ENCODE results near the gene FBXW2. TPM values are rescaled to one million over a fixed set of nuclear protein-coding genes. Genes with fewer than 3 reads are reported as not detected.

Gene FBXW2
- total RNA-seq, 1 experiment from 2014 or later = 69.6 TPM

DNA sequence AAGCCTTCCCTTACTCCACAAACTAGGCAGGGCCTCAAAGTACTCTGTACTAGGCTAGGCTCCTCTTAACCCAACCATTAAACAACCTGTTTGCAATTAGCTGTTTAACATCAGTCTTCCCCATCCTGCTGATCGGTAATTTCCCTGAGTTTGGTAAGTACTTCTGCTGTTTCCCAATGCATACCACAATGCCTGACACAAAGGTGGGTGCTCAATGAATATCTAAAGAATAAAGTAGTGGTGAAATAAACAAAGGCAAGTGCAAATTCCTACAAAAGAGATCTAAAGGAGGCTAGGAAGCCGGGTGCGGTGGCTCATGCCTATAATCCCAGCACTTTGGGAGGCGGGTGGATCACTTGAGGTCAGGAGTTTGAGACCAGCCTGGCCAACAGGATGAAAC lies 25.0 kb downstream of the FBXW2 start:
- Histone ChIP-seq H4K20me1 (ENCODE audit: insufficient read depth) (no peaks in the 10 kb centered on the region; the same call in 1 of the 2 replicates), H3K79me2 (ENCODE audit: low read depth) (no peaks in the 10 kb centered on the region), H3K9me3 (ENCODE audit: insufficient read depth, low read depth) (no peaks in the 10 kb centered on the region), H3K36me3 (ENCODE audit: low read depth) (peaks cover 26% of the 10 kb centered on the region), H3K4me3 (0 out of 2 replicates have a peak overlapping the region, but pooled peaks have one; percentile 6), H3K27me3 (ENCODE audit: insufficient read depth, low read depth) (no peaks in the 10 kb centered on the region), H3K4me1 (replicated peaks; ENCODE audit: insufficient read depth) (peaks cover 35% of the 10 kb centered on the region), H3F3A (ENCODE audit: insufficient read depth, low read depth) (peaks cover 30% of the 10 kb centered on the region), H3K27ac (peak overlapping the region; percentile 43), H3K4me2 (peak overlapping the region; percentile 48), H2AFZ (no peak overlapping the region), H3K9me2 (ENCODE audit: insufficient read depth) (no peaks in the 10 kb centered on the region)
- no peak for DNase-seq
- ChIA-PET POLR2A (ENCODE audit: unreplicated experiment) (no interaction called here), CTCF (no interaction called here)
- intact Hi-C loops (cut with micrococcal nuclease; ENCODE audit: unreplicated experiment) = no loop called here
- no TSS peak for BruUV-seq (replicated peaks)
- no peak for TF ChIP-seq EZH2 (IDR thresholded peaks at IDR 0.05; ENCODE audit: low read depth)
- TF ChIP-seq, protein P1, sequence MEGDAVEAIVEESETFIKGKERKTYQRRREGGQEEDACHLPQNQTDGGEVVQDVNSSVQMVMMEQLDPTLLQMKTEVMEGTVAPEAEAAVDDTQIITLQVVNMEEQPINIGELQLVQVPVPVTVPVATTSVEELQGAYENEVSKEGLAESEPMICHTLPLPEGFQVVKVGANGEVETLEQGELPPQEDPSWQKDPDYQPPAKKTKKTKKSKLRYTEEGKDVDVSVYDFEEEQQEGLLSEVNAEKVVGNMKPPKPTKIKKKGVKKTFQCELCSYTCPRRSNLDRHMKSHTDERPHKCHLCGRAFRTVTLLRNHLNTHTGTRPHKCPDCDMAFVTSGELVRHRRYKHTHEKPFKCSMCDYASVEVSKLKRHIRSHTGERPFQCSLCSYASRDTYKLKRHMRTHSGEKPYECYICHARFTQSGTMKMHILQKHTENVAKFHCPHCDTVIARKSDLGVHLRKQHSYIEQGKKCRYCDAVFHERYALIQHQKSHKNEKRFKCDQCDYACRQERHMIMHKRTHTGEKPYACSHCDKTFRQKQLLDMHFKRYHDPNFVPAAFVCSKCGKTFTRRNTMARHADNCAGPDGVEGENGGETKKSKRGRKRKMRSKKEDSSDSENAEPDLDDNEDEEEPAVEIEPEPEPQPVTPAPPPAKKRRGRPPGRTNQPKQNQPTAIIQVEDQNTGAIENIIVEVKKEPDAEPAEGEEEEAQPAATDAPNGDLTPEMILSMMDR (conservative IDR thresholded peaks at IDR 0.05) = no peak

DNA sequence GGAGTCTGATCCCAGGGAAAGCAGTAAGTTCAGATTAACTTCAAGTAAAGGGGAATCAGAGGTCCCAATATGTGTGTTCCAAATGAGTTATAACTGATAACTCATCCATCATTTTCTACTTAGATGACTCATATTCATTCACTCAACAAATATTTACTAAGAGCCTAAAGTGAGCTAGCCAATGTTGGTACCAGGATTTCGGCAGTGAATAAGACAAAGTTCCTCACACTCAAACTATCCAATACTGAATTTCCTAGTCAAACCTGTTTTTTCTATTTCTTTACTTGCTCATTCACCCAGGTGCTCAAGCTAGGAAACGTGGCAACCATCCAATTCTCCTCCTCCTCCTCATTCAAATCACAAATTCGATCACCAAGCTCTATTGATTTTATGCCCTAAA lies 25.8 kb downstream of the FBXW2 start:
- BruUV-seq (replicated peaks) = no TSS peak
- no peaks in the 10 kb centered on the region for H3K9me2 ChIP-seq (ENCODE audit: insufficient read depth)
- H4K20me1 ChIP-seq (ENCODE audit: insufficient read depth) = no peaks in the 10 kb centered on the region; the same call in 1 of the 2 replicates
- H3K9me3 ChIP-seq (ENCODE audit: insufficient read depth, low read depth) = no peaks in the 10 kb centered on the region
- POLR2A ChIA-PET (ENCODE audit: unreplicated experiment) = interaction anchor here (0.6 kb wide), 1 partner anchor 385 kb away, joined by 3 read pairs; no protein-coding TSS in a partner anchor
- H3K79me2 ChIP-seq (ENCODE audit: low read depth) = no peaks in the 10 kb centered on the region
- peak overlapping the region; percentile 48 for H3K4me2 ChIP-seq
- H3K27me3 ChIP-seq (ENCODE audit: insufficient read depth, low read depth) = no peaks in the 10 kb centered on the region
- peak; percentile 7 to 87 for DNase-seq
- peaks cover 32% of the 10 kb centered on the region for H3K36me3 ChIP-seq (ENCODE audit: low read depth)
- H3K27ac ChIP-seq = peak overlapping the region; percentile 43
- intact Hi-C loops (cut with micrococcal nuclease; ENCODE audit: unreplicated experiment) = no loop called here
- H2AFZ ChIP-seq = no peak overlapping the region
- CTCF ChIA-PET = interaction anchor here (1.0 kb wide), 1 partner anchor 12 kb away, joined by 4 read pairs; no protein-coding TSS in a partner anchor
- H3F3A ChIP-seq (ENCODE audit: insufficient read depth, low read depth) = peaks cover 30% of the 10 kb centered on the region
- 0 out of 2 replicates have a peak overlapping the region, but pooled peaks have one; percentile 6 for H3K4me3 ChIP-seq
- TF ChIP-seq EZH2 (IDR thresholded peaks at IDR 0.05; ENCODE audit: low read depth) = no peak
- TF ChIP-seq, protein P1 (conservative IDR thresholded peaks at IDR 0.05) = no peak
- H3K4me1 ChIP-seq (replicated peaks; ENCODE audit: insufficient read depth) = peaks cover 35% of the 10 kb centered on the region

DNA sequence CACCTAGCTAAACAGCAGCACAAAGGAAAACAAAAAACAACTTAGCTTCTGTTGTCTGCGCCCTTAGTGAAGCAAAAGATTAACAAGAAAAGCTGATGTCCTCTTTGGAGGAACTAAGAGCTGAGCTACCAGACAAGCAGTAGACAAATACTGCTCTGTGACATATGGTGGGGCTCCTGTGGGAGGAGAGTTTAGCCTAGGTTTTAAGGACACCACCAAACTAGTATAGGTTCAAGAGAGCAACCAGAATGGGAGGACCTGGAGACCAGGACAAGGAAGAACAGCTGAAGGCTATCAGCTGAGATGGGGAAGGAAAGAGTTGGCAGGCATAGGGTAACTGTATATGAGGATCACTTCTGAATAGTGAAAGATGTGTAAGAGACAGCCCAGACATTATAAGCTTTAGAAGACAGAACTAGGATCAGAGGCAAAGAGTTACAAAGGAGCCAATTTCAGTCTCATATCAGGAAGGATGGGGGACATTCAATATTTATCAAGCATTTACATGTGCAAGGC lies 27.2 kb downstream of the FBXW2 start:
- H3K4me2 ChIP-seq = no peak overlapping the region
- intact Hi-C loops (cut with micrococcal nuclease; ENCODE audit: unreplicated experiment) = no loop called here
- no peak for TF ChIP-seq EZH2 (IDR thresholded peaks at IDR 0.05; ENCODE audit: low read depth)
- TF ChIP-seq, protein P1 (conservative IDR thresholded peaks at IDR 0.05) = no peak
- CTCF ChIA-PET = interaction anchor here (1.2 kb wide), 1 partner anchor 9 kb away, joined by 3 read pairs; no protein-coding TSS in a partner anchor
- BruUV-seq (replicated peaks) = no TSS peak
- H3F3A ChIP-seq (ENCODE audit: insufficient read depth, low read depth) = peaks cover 30% of the 10 kb centered on the region
- no peak for DNase-seq
- H4K20me1 ChIP-seq (ENCODE audit: insufficient read depth) = no peaks in the 10 kb centered on the region; the same call in 1 of the 2 replicates
- H3K36me3 ChIP-seq (ENCODE audit: low read depth) = peaks cover 29% of the 10 kb centered on the region
- POLR2A ChIA-PET (ENCODE audit: unreplicated experiment) = no interaction called here
- no peaks in the 10 kb centered on the region for H3K9me3 ChIP-seq (ENCODE audit: insufficient read depth, low read depth)
- no peaks in the 10 kb centered on the region for H3K79me2 ChIP-seq (ENCODE audit: low read depth)
- H3K4me3 ChIP-seq = no peak overlapping the region
- H3K4me1 ChIP-seq (replicated peaks; ENCODE audit: insufficient read depth) = peaks cover 35% of the 10 kb centered on the region
- H3K9me2 ChIP-seq (ENCODE audit: insufficient read depth) = no peaks in the 10 kb centered on the region
- no peak overlapping the region for H2AFZ ChIP-seq
- H3K27ac ChIP-seq = no peak overlapping the region
- H3K27me3 ChIP-seq (ENCODE audit: insufficient read depth, low read depth) = no peaks in the 10 kb centered on the region
